PC-3 (cell line): Measurements from ENCODE around the gene ANXA9. TPM values are rescaled to one million over a fixed set of nuclear protein-coding genes. Genes with fewer than 3 reads are reported as not detected.

Source experiments
- ATAC-seq: fragments of 200-7000 bp; cut with Tn5 transposase; 2 replicates; pipeline ENCODE4 v1.9.1; 2020; ENCODE audit warnings: mild to moderate bottlenecking, moderate library complexity
- BruUV-seq: library from RNA; stranded (reverse); fragments of 400-500 nt; replicated peaks from 2 replicates; lab custom pipeline; 2021; lab: Mats Ljungman, UMichigan
- CTCF ChIA-PET: fragments of 300-600 bp; sonication (Branson Sonifier 250); formaldehyde crosslinking; loops from one replicate; lab custom pipeline; 2022; ENCODE audit warnings: antibody characterized with exemption; lab: Charles Lee
- POLR2A ChIA-PET: fragments of 300-600 bp; sonication (Branson Sonifier 250); formaldehyde crosslinking; loops from one replicate; lab custom pipeline; 2022; ENCODE audit warnings: antibody characterized with exemption; ENCODE audit not compliant: unreplicated experiment; lab: Charles Lee
- DNase-seq: peaks from one replicate; pipeline ENCODE4 v3.0.0-alpha.2; 2015
- H2AFZ ChIP-seq: fragments of 300-600 bp; sonication (generic); 2 replicates; pipeline ENCODE4 v1.6.0; 2016; ENCODE audit warnings: antibody characterized with exemption, low read length
- H3F3A ChIP-seq: fragments of 300-600 bp; sonication (generic); one replicate; pipeline ENCODE4 v1.6.0; 2017; ENCODE audit warnings: antibody characterized with exemption, low read length, control low read depth, mild to moderate bottlenecking; ENCODE audit not compliant: unreplicated experiment
- H3K27ac ChIP-seq: fragments of 300-600 bp; sonication (generic); 2 replicates; pipeline ENCODE4 v1.5.1; 2016; ENCODE audit warnings: mild to moderate bottlenecking, low read length
- H3K27me3 ChIP-seq: fragments of 300-600 bp; sonication (generic); 2 replicates; pipeline ENCODE4 v1.6.1; 2016; ENCODE audit warnings: low read length, mixed read lengths
- H3K36me3 ChIP-seq: fragments of 300-600 bp; sonication (generic); 2 replicates; pipeline ENCODE4 v1.6.1; 2016; ENCODE audit warnings: low read depth, mixed run types, low read length, mixed read lengths
- H3K4me1 ChIP-seq: fragments of 300-600 bp; sonication (generic); 2 replicates; pipeline ENCODE4 v1.5.1; 2016; ENCODE audit warnings: low read length; ENCODE audit not compliant: insufficient read depth
- H3K4me2 ChIP-seq: fragments of 300-600 bp; sonication (generic); 2 replicates; pipeline ENCODE4 v1.6.0; 2016; ENCODE audit warnings: low read length
- H3K4me3 ChIP-seq: fragments of 300-600 bp; sonication (generic); 2 replicates; pipeline ENCODE4 v1.5.1; 2016; ENCODE audit warnings: mild to moderate bottlenecking, low read length, mixed read lengths
- H3K79me2 ChIP-seq: fragments of 300-600 bp; sonication (generic); 2 replicates; pipeline ENCODE4 v1.6.1; 2017; ENCODE audit warnings: low read length, mixed read lengths
- H3K9ac ChIP-seq: fragments of 300-600 bp; sonication (generic); 2 replicates; pipeline ENCODE4 v1.6.0; 2016; ENCODE audit warnings: mild to moderate bottlenecking, low read length
- H3K9me2 ChIP-seq: fragments of 300-600 bp; sonication (generic); replicated peaks from 2 replicates; pipeline ENCODE4 v1.6.1; 2016; ENCODE audit warnings: mixed run types, low read length, mixed read lengths
- H3K9me3 ChIP-seq: fragments of 300-600 bp; sonication (generic); 2 replicates; pipeline ENCODE4 v1.6.1; 2016; ENCODE audit warnings: low read length, mixed read lengths
- H4K20me1 ChIP-seq: fragments of 300-600 bp; sonication (generic); 2 replicates; pipeline ENCODE4 v1.6.1; 2016; ENCODE audit warnings: low read length, mixed read lengths
- EZH2 ChIP-seq: fragments of 300-600 bp; sonication (generic); IDR thresholded peaks from one replicate; pipeline ENCODE4 v1.6.1; 2017; ENCODE audit warnings: antibody characterized with exemption, mild to moderate bottlenecking, low read length; ENCODE audit not compliant: unreplicated experiment
- EZH2phosphoT487 ChIP-seq: fragments of 300-600 bp; sonication (generic); IDR thresholded peaks from 2 replicates; pipeline ENCODE4 v1.6.1; 2018; ENCODE audit warnings: mild to moderate bottlenecking, antibody characterized with exemption, low read length, borderline replicate concordance
- intact Hi-C: fragments of 100-400 bp; cut with micrococcal nuclease; formaldehyde crosslinking; loops from 2 replicates; pipeline ENCODE4 v1.9.0; 2023
- total RNA-seq: library from RNA; depleted of rRNA; stranded (reverse); fragments of >200 nt; gene quantifications from 2 replicates; pipeline ENCODE4 v1.2.3, GENCODE V29; 2014
- TF ChIP-seq, protein P1 (sequence below): fragments of 300-600 bp; sonication (generic); conservative IDR thresholded peaks from 2 replicates; pipeline ENCODE4 v1.5.1; 2017; ENCODE audit warnings: antibody characterized with exemption, low read depth, mild to moderate bottlenecking, low read length

Gene ANXA9
- total RNA-seq, 1 experiment from 2014 or later: 0.18 TPM

DNA sequence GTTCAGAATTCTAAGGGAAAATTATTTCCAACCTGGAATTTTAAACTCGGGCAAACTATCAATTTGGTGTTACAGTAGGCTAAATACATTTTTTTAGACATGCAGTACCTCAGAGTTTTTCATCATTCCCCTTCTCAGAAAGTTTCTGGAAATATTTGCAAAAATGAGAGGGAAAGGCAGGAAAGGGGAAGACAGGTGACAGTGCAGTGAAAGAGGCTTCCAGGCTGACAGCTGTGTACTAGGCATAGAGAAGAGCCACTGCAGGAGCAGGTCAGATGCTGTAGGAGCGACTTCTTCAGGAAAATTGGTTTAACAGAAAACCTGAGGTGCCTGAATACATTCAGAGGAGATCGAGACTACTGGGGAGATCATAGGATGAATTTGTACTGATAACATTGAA is 27.4 kb upstream of the ANXA9 start:
- ATAC-seq (no peak), DNase-seq (no peak)
- Histone ChIP-seq H3K27me3 (no peaks in the 10 kb centered on the region), H3K4me3 (no peak overlapping the region), H3K27ac (no peak overlapping the region), H3F3A (no peaks in the 10 kb centered on the region), H3K9me2 (no peaks in the 10 kb centered on the region), H3K4me2 (no peak overlapping the region), H3K9me3 (no peaks in the 10 kb centered on the region), H3K79me2 (no peaks in the 10 kb centered on the region), H2AFZ (no peak overlapping the region), H4K20me1 (no peaks in the 10 kb centered on the region), H3K9ac (no peak overlapping the region), H3K4me1 (no peaks in the 10 kb centered on the region), H3K36me3 (peaks cover 31% of the 10 kb centered on the region)
- ChIA-PET POLR2A (no interaction called here), CTCF (no interaction called here)
- TF ChIP-seq EZH2 (no peak), EZH2phosphoT487 (no peak)
- TF ChIP-seq, protein P1, sequence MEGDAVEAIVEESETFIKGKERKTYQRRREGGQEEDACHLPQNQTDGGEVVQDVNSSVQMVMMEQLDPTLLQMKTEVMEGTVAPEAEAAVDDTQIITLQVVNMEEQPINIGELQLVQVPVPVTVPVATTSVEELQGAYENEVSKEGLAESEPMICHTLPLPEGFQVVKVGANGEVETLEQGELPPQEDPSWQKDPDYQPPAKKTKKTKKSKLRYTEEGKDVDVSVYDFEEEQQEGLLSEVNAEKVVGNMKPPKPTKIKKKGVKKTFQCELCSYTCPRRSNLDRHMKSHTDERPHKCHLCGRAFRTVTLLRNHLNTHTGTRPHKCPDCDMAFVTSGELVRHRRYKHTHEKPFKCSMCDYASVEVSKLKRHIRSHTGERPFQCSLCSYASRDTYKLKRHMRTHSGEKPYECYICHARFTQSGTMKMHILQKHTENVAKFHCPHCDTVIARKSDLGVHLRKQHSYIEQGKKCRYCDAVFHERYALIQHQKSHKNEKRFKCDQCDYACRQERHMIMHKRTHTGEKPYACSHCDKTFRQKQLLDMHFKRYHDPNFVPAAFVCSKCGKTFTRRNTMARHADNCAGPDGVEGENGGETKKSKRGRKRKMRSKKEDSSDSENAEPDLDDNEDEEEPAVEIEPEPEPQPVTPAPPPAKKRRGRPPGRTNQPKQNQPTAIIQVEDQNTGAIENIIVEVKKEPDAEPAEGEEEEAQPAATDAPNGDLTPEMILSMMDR: no peak
- intact Hi-C loops: no loop called here
- no TSS peak for BruUV-seq

DNA sequence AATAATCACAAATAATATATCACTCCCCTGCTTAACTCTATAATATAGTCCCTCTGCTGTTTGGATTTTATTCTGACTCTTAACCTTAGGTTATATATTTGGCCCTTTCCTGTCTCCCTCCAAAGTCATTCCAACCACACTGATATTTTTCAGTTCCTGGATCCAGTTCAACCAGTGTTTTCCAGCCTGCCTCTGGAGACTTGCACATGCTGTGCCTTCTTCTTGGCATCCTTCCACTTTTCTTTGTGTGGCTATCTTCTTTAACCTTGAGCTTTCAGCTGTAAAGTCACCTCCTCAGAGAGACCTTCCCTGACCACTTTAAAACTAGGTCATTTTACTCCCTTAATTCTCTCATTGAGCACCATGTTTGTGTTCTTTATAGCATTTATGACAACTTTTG is 26.8 kb upstream of the ANXA9 start:
- CTCF ChIA-PET: no interaction called here
- ATAC-seq (no peak), DNase-seq (no peak)
- Histone ChIP-seq H3K27ac (no peak overlapping the region), H3K79me2 (no peaks in the 10 kb centered on the region), H3K4me3 (no peak overlapping the region), H3K4me2 (no peak overlapping the region), H3K36me3 (peaks cover 28% of the 10 kb centered on the region), H3K27me3 (no peaks in the 10 kb centered on the region), H3K4me1 (no peaks in the 10 kb centered on the region), H3K9me3 (no peaks in the 10 kb centered on the region), H3K9me2 (no peaks in the 10 kb centered on the region), H3F3A (no peaks in the 10 kb centered on the region), H4K20me1 (no peaks in the 10 kb centered on the region), H2AFZ (no peak overlapping the region), H3K9ac (no peak overlapping the region)
- BruUV-seq: no TSS peak
- POLR2A ChIA-PET: no interaction called here
- intact Hi-C loops: no loop called here
- TF ChIP-seq EZH2 (no peak), EZH2phosphoT487 (no peak)
- TF ChIP-seq, protein P1: no peak

DNA sequence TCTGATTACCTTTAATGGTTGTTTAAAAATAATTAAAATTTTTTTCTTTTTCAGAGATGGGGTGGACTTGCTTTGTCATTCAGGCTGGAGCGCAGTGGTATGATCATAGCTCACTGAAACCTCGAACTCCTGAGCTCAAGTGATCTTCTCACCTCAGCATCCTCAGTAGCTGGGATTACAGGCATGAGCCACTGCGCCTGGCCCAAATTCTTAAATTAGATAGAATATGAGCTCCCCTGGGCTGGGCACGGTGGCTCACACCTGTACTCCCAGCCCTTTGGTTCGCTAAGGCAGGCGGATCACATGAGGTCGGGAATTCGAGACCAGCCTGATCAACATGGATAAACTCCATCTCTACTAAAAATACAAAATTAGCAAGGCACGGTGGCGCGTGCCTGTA is 24.4 kb upstream of the ANXA9 start:
- Histone ChIP-seq H2AFZ (no peak overlapping the region), H3K36me3 (peaks cover 27% of the 10 kb centered on the region), H4K20me1 (no peaks in the 10 kb centered on the region), H3K9me3 (no peaks in the 10 kb centered on the region), H3K9me2 (no peaks in the 10 kb centered on the region), H3K4me2 (no peak overlapping the region), H3K9ac (no peak overlapping the region), H3K4me3 (no peak overlapping the region), H3K27me3 (no peaks in the 10 kb centered on the region), H3F3A (no peaks in the 10 kb centered on the region), H3K4me1 (no peaks in the 10 kb centered on the region), H3K27ac (no peak overlapping the region), H3K79me2 (no peaks in the 10 kb centered on the region)
- CTCF ChIA-PET: interaction anchor here (0.9 to 1.4 kb wide), 3 partner anchors 38 to 100 kb away, joined by 5 to 9 read pairs (median 8); partner anchors contain the start of gene MINDY1
- POLR2A ChIA-PET: interaction anchor here (0.6 to 0.7 kb wide), 5 partner anchors 11 to 464 kb away, joined by 3 to 13 read pairs (median 4); no protein-coding TSS in a partner anchor
- no peak for TF ChIP-seq EZH2phosphoT487
- TF ChIP-seq, protein P1: no peak
- no peak for TF ChIP-seq EZH2
- intact Hi-C loops: loop anchor here (1.0 to 2.0 kb wide), 2 partner anchors 13 to 22 kb away; no protein-coding TSS in a partner anchor
- peak; percentile 24; the same call in 1 of the 2 replicates for ATAC-seq
- no TSS peak for BruUV-seq
- DNase-seq: no peak
